ENCODE measurements around the gene ADORA1.

DNA sequence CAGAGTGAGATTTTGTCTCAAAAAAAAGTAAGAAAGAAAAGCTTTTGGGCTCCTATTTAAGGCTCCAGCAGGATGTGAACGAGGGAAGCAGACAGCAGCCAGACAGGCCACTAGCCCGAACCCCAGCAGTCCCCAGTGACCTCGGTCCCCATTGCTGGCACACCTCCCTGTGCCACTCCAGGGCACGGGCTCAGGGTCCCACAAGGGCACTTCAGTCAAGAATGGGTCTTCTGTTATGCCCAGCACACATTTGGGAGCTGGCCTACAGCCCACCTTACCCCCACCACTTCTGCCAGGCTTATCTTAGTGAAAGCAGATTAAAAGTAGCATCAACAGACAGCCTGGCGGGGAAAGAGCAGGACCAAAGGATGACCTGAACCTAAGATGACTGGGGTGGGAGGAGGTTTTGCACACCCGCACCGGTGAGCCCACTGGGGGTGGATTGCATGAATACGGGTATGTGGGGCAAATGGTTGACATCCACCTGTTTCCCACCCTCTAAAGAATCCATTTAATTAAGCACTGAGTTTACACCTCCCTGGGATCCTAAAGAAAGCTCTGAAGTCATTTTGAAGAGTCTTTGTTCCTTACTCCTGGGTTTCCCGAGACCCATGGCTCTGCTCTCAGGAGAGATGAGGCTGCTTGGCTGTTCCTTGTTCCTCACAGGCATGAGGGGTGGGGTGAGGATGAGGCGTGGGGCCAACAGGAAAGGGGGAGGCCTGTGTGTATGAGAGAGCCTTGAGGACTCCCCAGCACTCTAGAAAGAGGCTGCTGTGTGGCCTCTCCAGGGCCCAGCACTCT is 54.3 kb downstream of the ADORA1 start:
- TF ChIP-seq, protein P1, sequence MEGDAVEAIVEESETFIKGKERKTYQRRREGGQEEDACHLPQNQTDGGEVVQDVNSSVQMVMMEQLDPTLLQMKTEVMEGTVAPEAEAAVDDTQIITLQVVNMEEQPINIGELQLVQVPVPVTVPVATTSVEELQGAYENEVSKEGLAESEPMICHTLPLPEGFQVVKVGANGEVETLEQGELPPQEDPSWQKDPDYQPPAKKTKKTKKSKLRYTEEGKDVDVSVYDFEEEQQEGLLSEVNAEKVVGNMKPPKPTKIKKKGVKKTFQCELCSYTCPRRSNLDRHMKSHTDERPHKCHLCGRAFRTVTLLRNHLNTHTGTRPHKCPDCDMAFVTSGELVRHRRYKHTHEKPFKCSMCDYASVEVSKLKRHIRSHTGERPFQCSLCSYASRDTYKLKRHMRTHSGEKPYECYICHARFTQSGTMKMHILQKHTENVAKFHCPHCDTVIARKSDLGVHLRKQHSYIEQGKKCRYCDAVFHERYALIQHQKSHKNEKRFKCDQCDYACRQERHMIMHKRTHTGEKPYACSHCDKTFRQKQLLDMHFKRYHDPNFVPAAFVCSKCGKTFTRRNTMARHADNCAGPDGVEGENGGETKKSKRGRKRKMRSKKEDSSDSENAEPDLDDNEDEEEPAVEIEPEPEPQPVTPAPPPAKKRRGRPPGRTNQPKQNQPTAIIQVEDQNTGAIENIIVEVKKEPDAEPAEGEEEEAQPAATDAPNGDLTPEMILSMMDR (IDR thresholded peaks at IDR 0.05; ENCODE audit: extremely low read depth in 1 of 2, insufficient read depth in 1 of 2, low read depth in 1 of 2, low read length in 2 of 2): no peak
- TF ChIP-seq POLR2AphosphoS5 (IDR thresholded peaks at IDR 0.05; ENCODE audit: insufficient read depth, low read depth, low read length) (no peak), POLR2A (IDR thresholded peaks at IDR 0.05; ENCODE audit: low read depth, low read length) (no peak), MYC (IDR thresholded peaks at IDR 0.05; ENCODE audit: low read depth, low read length) (no peak), JUN (IDR thresholded peaks at IDR 0.05; ENCODE audit: borderline replicate concordance, insufficient read depth, insufficient read length, low read depth) (no peak)
